ENCODE results near the gene NLGN4Y. TPM values are rescaled to one million over a fixed set of nuclear protein-coding genes. Genes with fewer than 3 reads are reported as not detected.

NLGN4Y gene
- total and polyA plus RNA-seq, 2 experiments from 2014 or later: 10.9 to 73.6 TPM

- TF ChIP-seq, protein P1, sequence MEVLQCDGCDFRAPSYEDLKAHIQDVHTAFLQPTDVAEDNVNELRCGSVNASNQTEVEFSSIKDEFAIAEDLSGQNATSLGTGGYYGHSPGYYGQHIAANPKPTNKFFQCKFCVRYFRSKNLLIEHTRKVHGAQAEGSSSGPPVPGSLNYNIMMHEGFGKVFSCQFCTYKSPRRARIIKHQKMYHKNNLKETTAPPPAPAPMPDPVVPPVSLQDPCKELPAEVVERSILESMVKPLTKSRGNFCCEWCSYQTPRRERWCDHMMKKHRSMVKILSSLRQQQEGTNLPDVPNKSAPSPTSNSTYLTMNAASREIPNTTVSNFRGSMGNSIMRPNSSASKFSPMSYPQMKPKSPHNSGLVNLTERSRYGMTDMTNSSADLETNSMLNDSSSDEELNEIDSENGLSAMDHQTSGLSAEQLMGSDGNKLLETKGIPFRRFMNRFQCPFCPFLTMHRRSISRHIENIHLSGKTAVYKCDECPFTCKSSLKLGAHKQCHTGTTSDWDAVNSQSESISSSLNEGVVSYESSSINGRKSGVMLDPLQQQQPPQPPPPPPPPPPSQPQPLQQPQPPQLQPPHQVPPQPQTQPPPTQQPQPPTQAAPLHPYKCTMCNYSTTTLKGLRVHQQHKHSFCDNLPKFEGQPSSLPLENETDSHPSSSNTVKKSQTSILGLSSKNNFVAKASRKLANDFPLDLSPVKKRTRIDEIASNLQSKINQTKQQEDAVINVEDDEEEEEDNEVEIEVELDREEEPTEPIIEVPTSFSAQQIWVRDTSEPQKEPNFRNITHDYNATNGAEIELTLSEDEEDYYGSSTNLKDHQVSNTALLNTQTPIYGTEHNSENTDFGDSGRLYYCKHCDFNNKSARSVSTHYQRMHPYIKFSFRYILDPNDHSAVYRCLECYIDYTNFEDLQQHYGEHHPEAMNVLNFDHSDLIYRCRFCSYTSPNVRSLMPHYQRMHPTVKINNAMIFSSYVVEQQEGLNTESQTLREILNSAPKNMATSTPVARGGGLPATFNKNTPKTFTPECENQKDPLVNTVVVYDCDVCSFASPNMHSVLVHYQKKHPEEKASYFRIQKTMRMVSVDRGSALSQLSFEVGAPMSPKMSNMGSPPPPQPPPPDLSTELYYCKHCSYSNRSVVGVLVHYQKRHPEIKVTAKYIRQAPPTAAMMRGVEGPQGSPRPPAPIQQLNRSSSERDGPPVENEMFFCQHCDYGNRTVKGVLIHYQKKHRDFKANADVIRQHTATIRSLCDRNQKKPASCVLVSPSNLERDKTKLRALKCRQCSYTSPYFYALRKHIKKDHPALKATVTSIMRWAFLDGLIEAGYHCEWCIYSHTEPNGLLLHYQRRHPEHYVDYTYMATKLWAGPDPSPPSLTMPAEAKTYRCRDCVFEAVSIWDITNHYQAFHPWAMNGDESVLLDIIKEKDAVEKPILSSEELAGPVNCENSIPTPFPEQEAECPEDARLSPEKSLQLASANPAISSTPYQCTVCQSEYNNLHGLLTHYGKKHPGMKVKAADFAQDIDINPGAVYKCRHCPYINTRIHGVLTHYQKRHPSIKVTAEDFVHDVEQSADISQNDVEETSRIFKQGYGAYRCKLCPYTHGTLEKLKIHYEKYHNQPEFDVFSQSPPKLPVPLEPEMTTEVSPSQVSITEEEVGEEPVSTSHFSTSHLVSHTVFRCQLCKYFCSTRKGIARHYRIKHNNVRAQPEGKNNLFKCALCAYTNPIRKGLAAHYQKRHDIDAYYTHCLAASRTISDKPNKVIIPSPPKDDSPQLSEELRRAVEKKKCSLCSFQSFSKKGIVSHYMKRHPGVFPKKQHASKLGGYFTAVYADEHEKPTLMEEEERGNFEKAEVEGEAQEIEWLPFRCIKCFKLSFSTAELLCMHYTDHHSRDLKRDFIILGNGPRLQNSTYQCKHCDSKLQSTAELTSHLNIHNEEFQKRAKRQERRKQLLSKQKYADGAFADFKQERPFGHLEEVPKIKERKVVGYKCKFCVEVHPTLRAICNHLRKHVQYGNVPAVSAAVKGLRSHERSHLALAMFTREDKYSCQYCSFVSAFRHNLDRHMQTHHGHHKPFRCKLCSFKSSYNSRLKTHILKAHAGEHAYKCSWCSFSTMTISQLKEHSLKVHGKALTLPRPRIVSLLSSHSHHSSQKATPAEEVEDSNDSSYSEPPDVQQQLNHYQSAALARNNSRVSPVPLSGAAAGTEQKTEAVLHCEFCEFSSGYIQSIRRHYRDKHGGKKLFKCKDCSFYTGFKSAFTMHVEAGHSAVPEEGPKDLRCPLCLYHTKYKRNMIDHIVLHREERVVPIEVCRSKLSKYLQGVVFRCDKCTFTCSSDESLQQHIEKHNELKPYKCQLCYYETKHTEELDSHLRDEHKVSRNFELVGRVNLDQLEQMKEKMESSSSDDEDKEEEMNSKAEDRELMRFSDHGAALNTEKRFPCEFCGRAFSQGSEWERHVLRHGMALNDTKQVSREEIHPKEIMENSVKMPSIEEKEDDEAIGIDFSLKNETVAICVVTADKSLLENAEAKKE (CRISPR knock-in tag; IDR thresholded peaks at IDR 0.05): no peak
- TF ChIP-seq ZNF114 (CRISPR knock-in tag; IDR thresholded peaks at IDR 0.05) (no peak), ZNF331 (CRISPR knock-in tag; IDR thresholded peaks at IDR 0.05; ENCODE audit: low read depth) (no peak), EZH2 (IDR thresholded peaks at IDR 0.05; ENCODE audit: low read depth, unreplicated experiment) (no peak)
Observed at GRCh38 chrY:14828531-14828930, 304.2 kb downstream of the NLGN4Y start (continued).

- peaks cover 11% of the 10 kb centered on the region; the same call in 2 of the 3 replicates for H3K9me3 Mint-ChIP-seq
- H3K27ac Mint-ChIP-seq: no peak overlapping the region
- H3K27me3 Mint-ChIP-seq (ENCODE audit: insufficient read depth, low read depth, poor library complexity): peaks cover 7% of the 10 kb centered on the region
- Histone ChIP-seq H3K4me2 (no peak overlapping the region), H3K27ac (ENCODE audit: low read depth) (no peak overlapping the region), H3K36me3 (ENCODE audit: insufficient read depth) (no peaks in the 10 kb centered on the region), H3K4me3 (no peak overlapping the region), H3K4me1 (ENCODE audit: insufficient read depth) (no peaks in the 10 kb centered on the region), H3F3A (replicated peaks; ENCODE audit: low read depth) (no peaks in the 10 kb centered on the region), H3K9me2 (ENCODE audit: insufficient read depth) (no peaks in the 10 kb centered on the region), H3K27me3 (ENCODE audit: insufficient read depth) (no peaks in the 10 kb centered on the region), H3K79me2 (replicated peaks; ENCODE audit: insufficient read depth) (no peaks in the 10 kb centered on the region), H2AFZ (no peak overlapping the region), H4K20me1 (replicated peaks; ENCODE audit: insufficient read depth) (no peaks in the 10 kb centered on the region)
- no peak overlapping the region for H3K4me3 Mint-ChIP-seq
- ATAC-seq: no peak
- H3K36me3 Mint-ChIP-seq (ENCODE audit: low read depth): peaks cover 51% of the 10 kb centered on the region
- no peak for TF ChIP-seq EZH2phosphoT487 (IDR thresholded peaks at IDR 0.05; ENCODE audit: unreplicated experiment)
- no peak for TF ChIP-seq CTCF (conservative IDR thresholded peaks at IDR 0.05; ENCODE audit: low read depth in 2 of 2)
- TF ChIP-seq, protein P2, sequence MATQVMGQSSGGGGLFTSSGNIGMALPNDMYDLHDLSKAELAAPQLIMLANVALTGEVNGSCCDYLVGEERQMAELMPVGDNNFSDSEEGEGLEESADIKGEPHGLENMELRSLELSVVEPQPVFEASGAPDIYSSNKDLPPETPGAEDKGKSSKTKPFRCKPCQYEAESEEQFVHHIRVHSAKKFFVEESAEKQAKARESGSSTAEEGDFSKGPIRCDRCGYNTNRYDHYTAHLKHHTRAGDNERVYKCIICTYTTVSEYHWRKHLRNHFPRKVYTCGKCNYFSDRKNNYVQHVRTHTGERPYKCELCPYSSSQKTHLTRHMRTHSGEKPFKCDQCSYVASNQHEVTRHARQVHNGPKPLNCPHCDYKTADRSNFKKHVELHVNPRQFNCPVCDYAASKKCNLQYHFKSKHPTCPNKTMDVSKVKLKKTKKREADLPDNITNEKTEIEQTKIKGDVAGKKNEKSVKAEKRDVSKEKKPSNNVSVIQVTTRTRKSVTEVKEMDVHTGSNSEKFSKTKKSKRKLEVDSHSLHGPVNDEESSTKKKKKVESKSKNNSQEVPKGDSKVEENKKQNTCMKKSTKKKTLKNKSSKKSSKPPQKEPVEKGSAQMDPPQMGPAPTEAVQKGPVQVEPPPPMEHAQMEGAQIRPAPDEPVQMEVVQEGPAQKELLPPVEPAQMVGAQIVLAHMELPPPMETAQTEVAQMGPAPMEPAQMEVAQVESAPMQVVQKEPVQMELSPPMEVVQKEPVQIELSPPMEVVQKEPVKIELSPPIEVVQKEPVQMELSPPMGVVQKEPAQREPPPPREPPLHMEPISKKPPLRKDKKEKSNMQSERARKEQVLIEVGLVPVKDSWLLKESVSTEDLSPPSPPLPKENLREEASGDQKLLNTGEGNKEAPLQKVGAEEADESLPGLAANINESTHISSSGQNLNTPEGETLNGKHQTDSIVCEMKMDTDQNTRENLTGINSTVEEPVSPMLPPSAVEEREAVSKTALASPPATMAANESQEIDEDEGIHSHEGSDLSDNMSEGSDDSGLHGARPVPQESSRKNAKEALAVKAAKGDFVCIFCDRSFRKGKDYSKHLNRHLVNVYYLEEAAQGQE (IDR thresholded peaks at IDR 0.05; ENCODE audit: unreplicated experiment): no peak
- TF ChIP-seq ZNF114 (CRISPR knock-in tag; IDR thresholded peaks at IDR 0.05): no peak
- TF ChIP-seq ETS1 (IDR thresholded peaks at IDR 0.05): no peak
- TF ChIP-seq POLR2AphosphoS5 (IDR thresholded peaks at IDR 0.05; ENCODE audit: low read depth): no peak
- no peak for TF ChIP-seq ZNF331 (CRISPR knock-in tag; IDR thresholded peaks at IDR 0.05; ENCODE audit: low read depth)
- no peak for TF ChIP-seq NANOG (IDR thresholded peaks at IDR 0.05; ENCODE audit: borderline replicate concordance)
- H3K4me1 Mint-ChIP-seq: peaks cover 3% of the 10 kb centered on the region; the same call in 1 of the 3 replicates
- no peak for DNase-seq (ENCODE audit: low spot score)
Observed at GRCh38 chrY:14829366-14829885, 305.1 kb downstream of the NLGN4Y start.
